Activated CD4-positive, alpha-beta T cell treated with anti-CD3 and anti-CD28 coated beads, Interleukin-2, amount 10 ng/mL, durations not matched to agents 24 days and 14 days (primary cell): ENCODE measurements around the gene MSH5. TPM values are rescaled to one million over a fixed set of nuclear protein-coding genes. Genes with fewer than 3 reads are reported as not detected.
"Not testable (repeated sequence)": the region's sequence is repeated elsewhere in the genome, so short reads cannot be mapped to it uniquely, and the experiment has no call there.

ENCODE experiments used
- DNase-seq: peaks from one replicate; pipeline ENCODE4 v3.0.0; 2022
- H3K27ac Mint-ChIP-seq: one replicate; pipeline ENCODE4 v1.8.0; 2022; ENCODE audit warnings: mild to moderate bottlenecking, mixed read lengths
- H3K27me3 Mint-ChIP-seq: one replicate; pipeline ENCODE4 v1.8.0; 2022; ENCODE audit warnings: mixed read lengths
- H3K36me3 Mint-ChIP-seq: one replicate; pipeline ENCODE4 v1.8.0; 2022; ENCODE audit warnings: low read depth, mild to moderate bottlenecking, mixed read lengths
- H3K4me1 Mint-ChIP-seq: one replicate; pipeline ENCODE4 v1.8.0; 2021; ENCODE audit warnings: mixed read lengths
- H3K4me3 Mint-ChIP-seq: one replicate; pipeline ENCODE4 v1.8.0; 2022; ENCODE audit warnings: mild to moderate bottlenecking, moderate library complexity, mixed read lengths
- H3K9me3 Mint-ChIP-seq: one replicate; pipeline ENCODE4 v1.8.0; 2021; ENCODE audit warnings: mixed read lengths
- intact Hi-C: fragments of 100-400 bp; cut with micrococcal nuclease; formaldehyde crosslinking; loops from one replicate; pipeline ENCODE4 v1.15.1; 2023
- total RNA-seq: library from RNA; stranded (reverse); gene quantifications from 2 replicates; pipeline ENCODE4 v1.2.3, GENCODE V29; 2022

MSH5 gene
- total RNA-seq, 1 donor from 2014 or later, result 99.6 TPM

GRCh38 chr6:31705931-31706330 is 33.9 kb upstream of the MSH5 start:
- intact Hi-C loops, result no loop called here
- Mint-ChIP-seq H3K4me1 (peaks cover 23% of the 10 kb centered on the region), H3K36me3 (peaks cover 5% of the 10 kb centered on the region), H3K27me3 (no peaks in the 10 kb centered on the region), H3K9me3 (no peaks in the 10 kb centered on the region), H3K27ac (no peak overlapping the region), H3K4me3 (no peak overlapping the region)
- no peak for DNase-seq

DNA sequence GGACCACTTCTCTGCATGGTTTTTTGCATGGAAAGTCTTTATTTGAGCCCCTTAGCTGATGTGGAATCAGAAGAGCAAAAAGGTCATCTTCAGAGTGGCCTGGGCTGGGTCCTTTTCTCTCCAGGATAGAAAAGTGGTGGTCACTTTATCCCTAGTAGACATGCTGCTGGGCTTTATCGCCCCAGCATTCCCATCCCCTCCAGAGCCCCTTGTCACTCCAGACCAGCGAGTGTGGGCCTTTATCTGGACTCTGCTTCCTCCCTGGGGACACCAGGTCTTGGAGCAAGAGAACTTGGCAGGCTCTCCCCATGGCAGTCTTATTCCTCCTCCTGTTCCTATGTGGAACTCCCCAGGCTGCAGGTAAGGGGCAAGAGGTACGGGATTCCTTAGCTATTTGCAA is 33.2 kb upstream of the MSH5 start, which contains the start of gene LY6G6F:
LY6G6F (plus strand) TSS at position 268 of the 400 bp plus-strand sequence; CDS start at position 309, 41 bp downstream.
- Mint-ChIP-seq H3K27ac (no peak within 1 kb of the TSS), H3K4me1 (peaks cover 22% of the 10 kb centered on the region), H3K27me3 (no peaks in the 10 kb centered on the region), H3K4me3 (no peak within 1 kb of the TSS), H3K36me3 (peaks cover 5% of the 10 kb centered on the region), H3K9me3 (no peaks in the 10 kb centered on the region)
- intact Hi-C loops, result no loop called here
- DNase-seq, result peak; percentile 56

DNA sequence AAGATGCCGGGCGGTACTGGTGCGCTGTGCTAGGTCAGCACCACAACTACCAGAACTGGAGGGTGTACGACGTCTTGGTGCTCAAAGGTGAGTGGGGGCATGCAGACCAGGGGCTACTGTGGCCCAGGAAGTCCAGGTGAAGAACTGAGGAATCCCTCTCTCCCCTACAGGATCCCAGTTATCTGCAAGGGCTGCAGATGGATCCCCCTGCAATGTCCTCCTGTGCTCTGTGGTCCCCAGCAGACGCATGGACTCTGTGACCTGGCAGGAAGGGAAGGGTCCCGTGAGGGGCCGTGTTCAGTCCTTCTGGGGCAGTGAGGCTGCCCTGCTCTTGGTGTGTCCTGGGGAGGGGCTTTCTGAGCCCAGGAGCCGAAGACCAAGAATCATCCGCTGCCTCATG is 32.1 kb upstream of the MSH5 start:
- Mint-ChIP-seq H3K4me1 (peaks cover 21% of the 10 kb centered on the region), H3K4me3 (no peak overlapping the region), H3K27me3 (peaks cover 7% of the 10 kb centered on the region), H3K9me3 (no peaks in the 10 kb centered on the region), H3K27ac (no peak overlapping the region), H3K36me3 (peaks cover under 1% of the 10 kb centered on the region)
- DNase-seq, result no peak
- intact Hi-C loops, result no loop called here

- Mint-ChIP-seq H3K4me3 (no peak overlapping the region), H3K27me3 (peaks cover 10% of the 10 kb centered on the region), H3K4me1 (peaks cover 20% of the 10 kb centered on the region), H3K36me3 (no peaks in the 10 kb centered on the region), H3K9me3 (no peaks in the 10 kb centered on the region), H3K27ac (no peak overlapping the region)
- intact Hi-C loops, result no loop called here
- no peak for DNase-seq
Observed at GRCh38 chr6:31708224-31708623, 31.6 kb upstream of the MSH5 start.

DNA sequence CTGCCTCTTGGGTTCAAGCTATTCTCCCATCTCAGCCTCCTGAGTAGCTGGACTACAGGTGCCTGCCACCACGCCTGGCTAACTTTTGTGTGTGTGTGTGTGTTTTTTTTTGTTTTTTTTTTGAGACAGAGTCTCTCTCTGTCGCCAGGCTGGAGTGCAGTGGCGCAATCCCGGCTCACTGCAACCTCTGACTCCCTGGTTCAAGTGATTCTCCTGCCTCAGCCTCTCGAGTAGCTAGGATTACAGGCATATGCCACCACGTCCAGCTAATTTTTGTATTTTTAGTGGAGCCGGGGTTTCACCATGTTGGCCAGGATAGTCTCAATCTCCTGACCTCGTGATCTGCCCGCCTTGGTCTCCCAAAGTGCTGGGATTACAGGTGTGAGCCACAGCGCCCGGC is 30.6 kb upstream of the MSH5 start:
- DNase-seq, H3K27ac Mint-ChIP-seq, intact Hi-C loops, H3K9me3 Mint-ChIP-seq, H3K36me3 Mint-ChIP-seq, H3K4me3 Mint-ChIP-seq: not testable (repeated sequence)
- Mint-ChIP-seq H3K27me3 (peaks cover 11% of the 10 kb centered on the region), H3K4me1 (peaks cover 14% of the 10 kb centered on the region)

GRCh38 chr6:31710523-31711219 is 29.1 kb upstream of the MSH5 start:
- intact Hi-C loops, result no loop called here
- H3K4me3 Mint-ChIP-seq, result no peak overlapping the region
- H3K9me3 Mint-ChIP-seq, result no peaks in the 10 kb centered on the region
- H3K27ac Mint-ChIP-seq, result no peak overlapping the region
- H3K27me3 Mint-ChIP-seq, result peaks cover 11% of the 10 kb centered on the region
- no peaks in the 10 kb centered on the region for H3K36me3 Mint-ChIP-seq
- DNase-seq, result no peak
- H3K4me1 Mint-ChIP-seq, result peaks cover 14% of the 10 kb centered on the region

DNA sequence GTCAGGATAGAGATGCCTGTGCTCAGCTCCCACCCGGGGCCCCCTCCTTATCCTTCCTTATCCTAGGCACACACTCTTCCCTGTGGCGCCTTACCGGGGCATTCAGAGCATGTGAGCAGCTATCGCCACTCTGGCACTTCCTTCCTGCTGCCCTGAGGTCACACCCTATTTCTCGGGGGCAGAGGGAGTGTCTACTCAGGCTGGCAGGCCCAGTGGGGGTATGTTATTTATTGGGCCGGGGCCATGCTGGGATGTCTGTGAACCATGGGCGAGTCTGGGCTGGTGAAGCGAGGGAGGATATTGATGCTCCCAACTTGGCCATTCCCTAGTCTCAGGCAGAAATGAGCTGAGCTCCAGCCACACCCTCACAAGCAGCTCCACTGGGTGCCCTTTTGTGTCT is 28.6 kb upstream of the MSH5 start:
- Mint-ChIP-seq H3K27me3 (peaks cover 11% of the 10 kb centered on the region), H3K36me3 (no peaks in the 10 kb centered on the region), H3K9me3 (no peaks in the 10 kb centered on the region), H3K27ac (no peak overlapping the region), H3K4me1 (peaks cover 14% of the 10 kb centered on the region), H3K4me3 (no peak overlapping the region)
- DNase-seq, result no peak
- intact Hi-C loops, result no loop called here

DNA sequence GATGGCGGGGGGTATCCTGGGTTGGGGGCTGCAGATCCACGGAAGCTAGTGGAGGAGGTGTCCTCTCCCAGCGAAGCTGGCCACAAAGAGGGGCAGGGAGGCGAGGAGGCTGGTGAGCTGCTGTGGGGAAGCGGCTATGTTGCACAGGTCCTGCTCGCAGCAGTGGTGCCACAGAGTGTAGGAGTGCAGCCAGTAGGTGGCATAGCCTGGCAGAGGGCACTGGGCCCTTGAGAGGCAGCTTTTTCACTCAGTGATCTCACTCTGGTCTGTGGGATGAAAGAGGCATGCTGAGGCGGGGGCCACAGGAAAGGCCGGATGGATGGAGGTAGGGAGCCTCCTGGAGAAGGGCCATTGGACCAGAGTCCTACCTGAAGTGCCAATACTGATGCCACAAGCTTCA is 27.5 kb upstream of the MSH5 start:
- H3K4me3 Mint-ChIP-seq, result no peak overlapping the region
- no peak overlapping the region for H3K27ac Mint-ChIP-seq
- H3K9me3 Mint-ChIP-seq, result no peaks in the 10 kb centered on the region

DNA sequence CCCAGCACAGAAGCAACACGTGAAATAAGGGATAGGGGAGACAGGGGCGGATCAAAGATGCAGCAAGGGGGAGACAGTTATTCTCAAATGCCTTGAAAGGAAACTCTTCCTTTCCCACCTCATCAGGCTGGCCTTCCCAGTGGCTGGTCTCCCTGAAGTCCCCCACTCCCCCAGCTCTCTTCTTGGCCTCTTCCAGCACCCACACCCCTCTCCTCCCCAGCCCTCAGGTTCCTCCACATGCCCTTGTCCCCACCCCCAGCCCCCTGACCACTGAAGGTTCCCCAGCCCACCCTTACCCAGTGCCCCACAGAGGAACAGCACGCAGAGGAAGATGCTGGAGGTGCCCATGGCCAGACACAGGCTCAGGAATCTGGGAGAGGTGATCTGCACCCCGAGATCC is 26.3 kb upstream of the MSH5 start:
- DNase-seq, result no peak
- H3K4me1 Mint-ChIP-seq, result peaks cover 14% of the 10 kb centered on the region
- intact Hi-C loops, result no loop called here
- H3K9me3 Mint-ChIP-seq, result no peaks in the 10 kb centered on the region
- H3K36me3 Mint-ChIP-seq, result no peaks in the 10 kb centered on the region
- H3K27me3 Mint-ChIP-seq, result peaks cover 11% of the 10 kb centered on the region
- H3K4me3 Mint-ChIP-seq, result no peak overlapping the region
- H3K27ac Mint-ChIP-seq, result no peak overlapping the region

More for the DNA sequence above, 27.5 kb upstream of the MSH5 start:
- peaks cover 14% of the 10 kb centered on the region for H3K4me1 Mint-ChIP-seq
- no peak for DNase-seq
- no peaks in the 10 kb centered on the region for H3K36me3 Mint-ChIP-seq
- peaks cover 11% of the 10 kb centered on the region for H3K27me3 Mint-ChIP-seq
- intact Hi-C loops, result no loop called here

DNA sequence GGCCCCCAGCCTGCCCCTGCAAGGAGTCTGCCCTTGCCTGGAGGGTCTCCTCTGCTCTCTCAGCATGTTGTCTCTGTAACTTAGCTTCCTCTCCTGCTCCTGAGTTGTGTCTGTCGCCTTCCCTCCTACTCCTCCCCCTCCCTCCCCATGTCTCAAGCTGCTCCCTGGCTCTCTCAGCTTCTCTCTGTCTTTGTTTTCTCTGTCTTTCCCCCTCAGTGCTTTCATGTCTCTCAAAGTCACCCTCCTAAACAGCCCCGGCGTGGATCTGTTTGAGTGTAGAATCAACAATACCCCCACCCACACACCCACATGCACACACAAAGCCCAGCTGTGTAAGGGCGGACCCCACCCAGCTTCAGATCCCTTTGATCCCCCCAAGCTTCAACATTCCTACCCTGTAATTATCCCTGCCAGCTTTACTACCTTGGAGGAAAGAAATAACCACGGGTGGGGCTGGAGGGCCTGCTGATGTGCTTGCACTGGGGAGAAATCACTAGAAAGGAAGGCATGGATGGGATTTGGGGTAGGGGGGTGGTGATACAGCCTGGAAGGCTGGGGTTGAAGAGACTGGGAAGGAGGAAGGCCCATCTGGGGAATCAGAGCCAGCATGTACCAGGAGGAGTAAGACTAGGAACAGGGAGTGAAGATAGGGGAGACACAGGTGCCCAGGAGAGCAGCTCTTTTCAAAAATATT is 25.7 kb upstream of the MSH5 start:
- H3K4me1 Mint-ChIP-seq, result peaks cover 14% of the 10 kb centered on the region
- DNase-seq, result no peak

GRCh38 chr6:31715022-31715958 is 24.5 kb upstream of the MSH5 start, which contains the start of gene LY6G6D:
LY6G6D (plus strand) TSS chr6:31715348; CDS start chr6:31715356, 8 bp downstream.
- Mint-ChIP-seq H3K36me3 (no peaks in the 10 kb centered on the region), H3K4me3 (no peak within 1 kb of the TSS), H3K27ac (no peak within 1 kb of the TSS), H3K9me3 (no peaks in the 10 kb centered on the region), H3K27me3 (peaks cover 11% of the 10 kb centered on the region), H3K4me1 (peaks cover 16% of the 10 kb centered on the region)
- intact Hi-C loops, result no loop called here
- no peak for DNase-seq

More for the DNA sequence above, 25.7 kb upstream of the MSH5 start:
- Mint-ChIP-seq H3K36me3 (no peaks in the 10 kb centered on the region), H3K9me3 (no peaks in the 10 kb centered on the region), H3K27me3 (peaks cover 11% of the 10 kb centered on the region), H3K4me3 (no peak overlapping the region), H3K27ac (no peak overlapping the region)
- intact Hi-C loops, result no loop called here

GRCh38 chr6:31717499-31718222 is 22.1 kb upstream of the MSH5 start:
- Mint-ChIP-seq H3K9me3 (no peaks in the 10 kb centered on the region), H3K27me3 (peaks cover 8% of the 10 kb centered on the region), H3K27ac (peak overlapping the region; percentile 22), H3K4me3 (no peak overlapping the region), H3K4me1 (peaks cover 4% of the 10 kb centered on the region), H3K36me3 (no peaks in the 10 kb centered on the region)
- no peak for DNase-seq
- intact Hi-C loops, result no loop called here

DNA sequence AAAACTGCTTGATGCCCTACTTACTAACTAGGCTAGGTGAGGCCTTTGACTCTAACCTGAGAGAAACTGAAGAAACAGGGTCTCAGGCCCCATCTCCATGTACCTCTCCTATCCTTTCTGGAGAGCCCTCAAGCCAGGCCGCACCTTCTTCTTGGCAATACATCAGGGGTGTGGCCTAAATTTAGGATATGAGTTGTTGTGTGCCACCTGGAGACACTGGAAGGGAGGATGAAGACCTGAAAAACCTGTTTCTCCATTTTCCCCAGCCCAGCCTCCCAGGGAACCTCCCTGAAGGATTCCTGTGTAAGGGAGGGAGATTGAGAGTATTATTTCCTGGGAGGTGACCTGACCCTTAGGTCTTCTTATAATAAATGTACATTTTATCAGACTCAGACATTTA is 21.5 kb upstream of the MSH5 start:
- H3K27me3 Mint-ChIP-seq, result peaks cover 4% of the 10 kb centered on the region
- no peak for DNase-seq
- H3K9me3 Mint-ChIP-seq, result no peaks in the 10 kb centered on the region
- no peak overlapping the region for H3K4me3 Mint-ChIP-seq
- intact Hi-C loops, result no loop called here
- H3K36me3 Mint-ChIP-seq, result no peaks in the 10 kb centered on the region
- H3K27ac Mint-ChIP-seq, result no peak overlapping the region
- H3K4me1 Mint-ChIP-seq, result peaks cover 4% of the 10 kb centered on the region
